IPS-18c (cell line): Measurements from ENCODE around the gene MRS2.
A peak's percentile ranks its signal among the peaks of the same experiment; 100 is the strongest.
"Not testable (repeated sequence)": the region's sequence is repeated elsewhere in the genome, so short reads cannot be mapped to it uniquely, and the experiment has no call there.

Source experiments
- H3K4me3 ChIP-seq: 2 replicates; pipeline ENCODE4 v1.7.0; 2013; ENCODE audit warnings: low read depth, mild to moderate bottlenecking, low read length, moderate library complexity; ENCODE audit not compliant: insufficient read depth
- H3K9me3 ChIP-seq: one replicate; pipeline ENCODE4 v1.6.1; 2013; ENCODE audit warnings: mild to moderate bottlenecking, low read length, moderate library complexity; ENCODE audit not compliant: control insufficient read depth, insufficient read depth

The MRS2 gene, protein sequence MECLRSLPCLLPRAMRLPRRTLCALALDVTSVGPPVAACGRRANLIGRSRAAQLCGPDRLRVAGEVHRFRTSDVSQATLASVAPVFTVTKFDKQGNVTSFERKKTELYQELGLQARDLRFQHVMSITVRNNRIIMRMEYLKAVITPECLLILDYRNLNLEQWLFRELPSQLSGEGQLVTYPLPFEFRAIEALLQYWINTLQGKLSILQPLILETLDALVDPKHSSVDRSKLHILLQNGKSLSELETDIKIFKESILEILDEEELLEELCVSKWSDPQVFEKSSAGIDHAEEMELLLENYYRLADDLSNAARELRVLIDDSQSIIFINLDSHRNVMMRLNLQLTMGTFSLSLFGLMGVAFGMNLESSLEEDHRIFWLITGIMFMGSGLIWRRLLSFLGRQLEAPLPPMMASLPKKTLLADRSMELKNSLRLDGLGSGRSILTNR

DNA sequence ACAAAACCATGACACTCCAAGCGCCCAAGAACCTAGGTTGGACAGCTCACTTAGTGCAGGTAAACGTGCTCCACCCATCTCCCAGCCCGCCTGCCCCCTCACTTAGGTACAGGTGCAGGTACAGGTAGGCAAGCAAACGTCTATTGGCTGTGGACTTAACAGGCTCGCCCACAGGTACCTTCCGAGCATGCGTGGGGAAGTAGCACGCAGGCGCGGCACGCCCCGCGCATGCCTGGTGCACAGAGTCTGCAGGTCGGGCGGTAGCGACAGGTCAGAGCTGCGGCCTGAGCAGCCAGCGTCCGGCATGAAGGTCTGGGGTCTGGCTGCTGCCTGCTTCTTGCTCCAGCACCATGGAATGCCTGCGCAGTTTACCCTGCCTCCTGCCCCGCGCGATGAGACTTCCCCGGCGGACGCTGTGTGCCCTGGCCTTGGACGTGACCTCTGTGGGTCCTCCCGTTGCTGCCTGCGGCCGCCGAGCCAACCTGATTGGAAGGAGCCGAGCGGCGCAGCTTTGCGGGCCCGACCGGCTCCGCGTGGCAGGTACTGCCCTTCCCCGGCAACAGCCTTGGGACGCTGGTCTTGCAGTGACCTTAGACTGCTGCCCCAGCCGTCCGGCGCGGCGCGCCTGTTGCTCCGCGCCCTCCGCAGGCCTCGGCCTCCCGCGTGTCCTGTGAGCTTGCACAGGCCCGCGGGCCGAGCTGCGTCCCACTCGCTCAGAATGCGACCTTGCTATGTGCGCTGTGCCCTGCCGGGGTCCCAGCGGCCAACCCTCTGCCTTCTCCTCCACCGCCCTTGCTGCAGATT is at the start of gene MRS2:
TSS of gene MRS2 (plus strand) at position 240 of the 804 bp plus-strand sequence. CDS start at position 351, 111 bp downstream.
- H3K9me3 ChIP-seq = no peaks in the 10 kb centered on the region
- peak within 1 kb of the TSS; percentile 92 for H3K4me3 ChIP-seq

DNA sequence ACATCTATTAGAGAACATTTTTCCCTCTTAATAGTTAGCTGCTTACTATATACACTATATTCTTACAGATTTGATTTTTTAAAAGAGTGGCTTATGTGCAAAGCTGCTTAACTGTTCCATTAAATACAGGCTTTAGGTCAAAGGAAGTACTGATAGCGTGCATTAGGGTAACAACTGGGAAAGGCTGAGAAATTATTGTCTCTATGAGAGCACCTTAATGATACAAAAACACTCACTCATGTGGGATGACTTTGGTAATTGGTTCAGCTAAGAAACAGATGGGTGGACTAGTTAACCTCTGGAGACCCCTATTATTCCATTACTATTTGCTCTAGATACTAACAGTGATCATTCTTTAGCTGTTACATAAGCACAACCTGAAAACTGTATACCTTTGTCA is 48.9 kb upstream of the MRS2 start:
- no peaks in the 10 kb centered on the region for H3K9me3 ChIP-seq
- H3K4me3 ChIP-seq = no peak overlapping the region

DNA sequence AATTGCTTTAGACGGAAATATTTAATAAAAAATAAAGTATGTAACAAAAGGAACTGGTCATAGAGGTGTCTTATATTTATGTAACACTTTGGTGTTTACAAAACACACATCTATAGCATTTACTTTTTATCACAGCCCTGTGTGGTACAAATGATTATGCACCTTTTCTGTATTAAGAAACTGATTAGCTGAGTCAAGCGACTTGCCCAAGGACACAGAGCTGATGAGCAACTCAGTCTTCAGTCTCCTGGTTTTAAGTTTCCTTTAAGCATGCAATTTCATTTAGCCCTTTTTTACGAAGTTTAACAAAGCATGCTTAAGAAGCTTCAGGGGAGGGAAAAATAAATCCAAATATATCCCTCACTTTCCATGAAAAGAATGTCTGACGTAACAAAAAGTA is 47.3 kb upstream of the MRS2 start:
- H3K4me3 ChIP-seq = no peak overlapping the region

DNA sequence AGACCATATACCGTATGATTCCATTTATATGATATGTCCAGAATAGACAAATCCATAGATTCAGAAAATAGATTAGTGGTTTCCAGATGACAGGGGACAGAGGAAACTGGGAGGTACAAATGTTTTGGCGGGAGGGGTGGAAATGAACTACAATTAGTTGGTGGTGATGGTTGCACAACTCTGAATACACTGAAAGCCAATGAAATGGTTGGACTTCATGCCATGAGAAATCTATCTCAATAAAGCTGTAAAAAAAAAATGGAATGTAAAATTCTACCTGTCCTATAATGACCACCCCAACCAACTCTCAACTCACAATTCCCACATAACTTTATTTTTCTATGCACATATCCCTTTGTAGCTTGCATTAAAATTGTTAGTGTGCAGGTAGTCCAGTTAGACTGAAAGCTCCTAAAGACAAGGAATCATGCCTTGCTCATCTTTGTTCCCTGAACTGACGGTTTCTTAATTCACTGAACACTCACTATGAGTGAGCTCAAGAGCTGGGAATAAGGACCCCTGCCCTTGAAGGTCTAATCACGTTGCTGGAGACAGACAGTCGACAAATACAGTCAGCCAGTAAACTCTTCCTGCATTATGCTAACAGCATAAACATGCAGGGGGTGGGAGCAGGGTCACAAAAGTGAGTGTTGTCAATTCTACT is 46.3 kb upstream of the MRS2 start:
- no peak overlapping the region for H3K4me3 ChIP-seq
- H3K9me3 ChIP-seq = no peaks in the 10 kb centered on the region

More for the DNA sequence above, 47.3 kb upstream of the MRS2 start:
- no peaks in the 10 kb centered on the region for H3K9me3 ChIP-seq

DNA sequence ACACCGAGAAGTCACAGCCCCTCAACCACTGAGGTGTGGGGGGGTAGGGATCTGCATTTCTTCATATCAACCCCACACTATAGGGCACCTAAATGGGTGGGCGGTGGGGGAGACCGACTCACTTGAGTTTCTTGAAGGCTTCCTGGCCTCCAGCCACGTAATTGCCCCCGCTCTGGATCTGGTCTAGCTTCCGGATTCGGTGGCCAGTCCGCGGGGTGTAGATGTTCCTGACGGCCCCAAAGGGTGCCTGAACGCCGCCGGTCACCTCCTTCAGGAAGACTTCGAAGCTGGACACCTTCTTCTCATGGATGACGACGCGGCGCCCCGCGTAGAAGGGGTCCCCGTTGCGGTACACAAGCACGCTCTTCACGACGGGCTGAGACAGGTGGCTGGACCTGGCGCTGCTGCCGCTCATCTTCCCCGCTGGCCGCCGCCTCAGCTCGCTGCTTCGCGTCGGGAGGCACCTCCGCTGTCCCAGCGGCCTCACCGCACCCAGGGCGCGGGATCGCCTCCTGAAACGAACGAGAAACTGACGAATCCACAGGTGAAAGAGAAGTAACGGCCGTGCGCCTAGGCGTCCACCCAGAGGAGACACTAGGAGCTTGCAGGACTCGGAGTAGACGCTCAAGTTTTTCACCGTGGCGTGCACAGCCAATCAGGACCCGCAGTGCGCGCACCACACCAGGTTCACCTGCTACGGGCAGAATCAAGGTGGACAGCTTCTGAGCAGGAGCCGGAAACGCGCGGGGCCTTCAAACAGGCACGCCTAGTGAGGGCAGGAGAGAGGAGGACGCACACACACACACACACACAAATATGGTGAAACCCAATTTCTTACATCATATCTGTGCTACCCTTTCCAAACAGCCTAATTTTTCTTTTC is 45.2 kb upstream of the MRS2 start, which contains the start of gene DCDC2:
TSS of gene DCDC2 (minus strand) at position 724 of the 883 bp plus-strand sequence. CDS start at position 415, 309 bp downstream.
- Histone ChIP-seq H3K4me3 (peak within 1 kb of the TSS; percentile 47), H3K9me3 (no peaks in the 10 kb centered on the region)

DNA sequence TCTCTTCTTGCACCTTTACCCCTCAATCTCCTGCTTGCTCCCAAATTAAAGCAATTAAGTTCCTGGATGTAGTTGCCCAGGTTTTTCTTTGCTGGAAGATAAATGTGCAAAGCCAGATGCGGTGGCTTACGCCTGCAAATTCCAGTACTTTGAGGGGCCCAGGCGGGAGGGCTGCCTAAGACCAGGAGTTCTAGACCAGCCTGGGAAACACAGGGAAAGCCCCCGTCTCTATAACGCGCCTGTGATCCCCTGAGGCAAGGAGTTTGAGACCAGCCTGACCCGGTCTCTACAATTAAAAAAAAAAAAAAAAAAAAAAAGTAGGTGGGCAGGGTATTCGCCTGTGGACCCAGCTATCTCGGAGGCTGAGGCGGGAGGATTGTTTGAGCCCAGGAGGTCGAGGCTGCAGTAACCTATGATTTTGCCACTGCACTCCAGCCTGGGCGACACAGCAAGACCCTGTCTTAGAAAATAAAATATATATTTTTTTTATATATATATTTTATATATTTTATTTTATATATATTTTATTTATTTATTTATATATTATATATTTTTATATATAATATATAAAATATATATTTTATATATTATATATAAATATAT is 44.4 kb upstream of the MRS2 start:
- Histone ChIP-seq H3K4me3 (peak overlapping the region; percentile 47; the same call in 1 of the 2 replicates), H3K9me3 (no peaks in the 10 kb centered on the region)

DNA sequence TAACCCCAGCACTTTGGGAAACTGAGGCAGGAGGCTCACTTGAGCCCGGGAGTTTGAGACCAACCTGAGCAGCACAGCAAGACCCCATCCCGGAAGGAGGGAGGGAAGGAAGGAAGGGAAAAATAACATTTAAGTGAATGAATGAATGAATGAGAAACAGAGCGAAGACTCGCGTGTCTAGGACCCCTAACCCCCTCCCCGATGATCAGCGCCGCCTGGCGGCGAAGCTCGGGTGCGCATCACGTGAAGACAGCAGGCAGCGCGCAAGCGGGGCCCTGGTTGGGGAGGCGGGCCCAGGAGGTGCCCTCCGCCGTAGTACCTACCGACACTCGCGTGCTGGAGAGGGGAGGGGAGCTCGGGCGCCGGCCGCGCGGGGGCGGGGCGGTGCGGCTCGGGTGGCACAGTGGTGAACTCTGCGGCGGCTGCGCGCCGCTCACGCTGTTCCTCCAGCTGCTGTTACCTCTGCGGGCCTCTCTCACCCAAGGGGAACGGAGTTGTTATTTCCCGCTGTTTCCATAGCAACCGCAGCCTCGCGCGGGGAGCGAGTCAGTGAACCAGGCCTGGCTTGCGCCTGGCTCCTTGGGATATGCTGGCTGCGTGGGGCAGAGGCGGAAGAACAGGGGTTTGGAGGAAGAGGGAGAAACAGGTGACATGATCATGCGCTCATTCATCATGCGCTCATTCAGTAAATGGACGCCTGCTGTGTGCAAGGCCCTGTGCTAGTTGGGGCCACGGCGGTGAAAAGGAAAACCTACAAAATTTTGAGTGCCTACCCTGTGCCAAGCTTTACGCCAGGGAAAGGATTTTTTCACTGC is 42.9 kb upstream of the MRS2 start:
- Histone ChIP-seq H3K9me3 (no peaks in the 10 kb centered on the region), H3K4me3 (peak overlapping the region; percentile 65)

DNA sequence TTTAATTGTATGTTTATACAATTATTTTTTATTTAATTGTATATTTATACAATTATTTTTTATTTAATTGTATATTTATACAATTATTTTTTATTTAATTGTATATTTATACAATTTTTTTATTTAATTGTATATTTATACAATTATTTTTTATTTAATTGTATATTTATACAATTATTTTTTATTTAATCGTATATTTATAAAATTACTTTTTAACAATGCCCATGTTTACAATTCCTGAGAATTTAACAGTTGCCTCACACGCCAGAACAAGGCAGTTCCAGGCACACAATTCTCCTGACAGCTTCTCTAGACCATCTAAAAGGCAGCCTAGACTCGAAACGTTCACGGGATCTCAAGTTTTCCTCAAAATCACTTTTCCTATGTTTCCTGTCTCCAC is 40.4 kb upstream of the MRS2 start:
- not testable (repeated sequence) for H3K9me3 ChIP-seq, H3K4me3 ChIP-seq

DNA sequence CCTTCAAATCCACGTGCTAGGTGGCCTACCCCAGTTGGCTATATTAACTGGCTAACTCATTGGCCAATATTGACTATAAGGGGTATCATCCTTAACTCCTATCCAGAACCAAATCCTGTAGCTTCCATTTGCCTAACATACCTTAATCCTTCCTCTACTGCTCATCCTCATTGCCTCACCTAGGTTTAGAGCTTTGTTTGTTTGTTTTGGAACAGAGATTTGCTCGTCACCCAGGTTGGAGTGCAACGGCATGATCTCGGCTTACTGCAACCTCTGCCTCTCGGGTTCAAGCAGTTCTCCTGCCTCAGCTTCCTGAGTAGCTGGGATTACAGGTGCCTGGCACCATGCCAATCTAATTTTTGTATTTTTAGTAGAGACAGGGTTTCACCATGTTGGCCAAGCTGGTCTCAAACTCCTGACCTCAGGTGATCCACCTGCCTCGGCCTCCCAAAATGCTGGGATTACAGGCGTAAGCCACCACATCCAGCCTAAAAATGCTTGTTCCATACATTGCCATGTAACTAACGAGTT is 37.6 kb upstream of the MRS2 start:
- H3K9me3 ChIP-seq, H3K4me3 ChIP-seq: not testable (repeated sequence)

DNA sequence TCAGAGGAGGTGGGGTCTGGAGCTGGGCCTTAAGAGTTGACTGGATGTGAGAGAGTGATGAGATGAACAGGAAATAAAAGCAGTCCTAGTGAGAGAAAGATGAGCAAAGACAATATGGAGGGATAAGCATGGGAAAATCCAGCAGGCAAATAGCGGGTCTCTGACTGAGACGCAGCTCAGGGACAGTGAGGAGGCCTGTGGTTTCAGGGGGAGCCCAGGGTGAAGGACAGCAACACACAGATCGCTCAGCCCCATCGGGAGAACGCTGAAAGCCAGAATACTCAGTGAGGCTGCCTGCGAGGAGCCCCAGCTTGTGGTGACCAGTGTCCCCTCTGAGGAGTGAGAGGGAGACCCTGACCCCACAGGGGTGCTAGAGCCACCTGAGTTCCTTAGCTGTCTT is 28.1 kb upstream of the MRS2 start:
- no peak overlapping the region for H3K4me3 ChIP-seq
- no peaks in the 10 kb centered on the region for H3K9me3 ChIP-seq

DNA sequence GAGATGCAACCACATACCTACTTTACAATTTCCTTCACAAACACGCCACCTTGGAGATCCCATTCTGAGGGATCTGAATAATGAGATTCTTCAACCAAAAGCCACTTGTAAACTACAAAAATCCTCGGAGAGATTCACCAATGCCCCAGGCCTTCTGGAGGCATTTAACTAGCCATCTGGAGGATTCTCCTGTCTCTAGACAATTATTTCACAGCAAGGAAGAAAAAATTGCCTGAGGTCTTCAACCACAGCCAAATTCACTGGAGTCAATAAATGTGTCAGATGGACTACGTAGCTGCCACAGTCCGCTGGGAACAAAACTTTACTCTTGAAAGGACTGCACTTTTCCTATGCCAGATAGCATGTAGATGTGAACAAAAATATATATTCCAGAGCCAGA is 25.9 kb upstream of the MRS2 start:
- H3K4me3 ChIP-seq = no peak overlapping the region

DNA sequence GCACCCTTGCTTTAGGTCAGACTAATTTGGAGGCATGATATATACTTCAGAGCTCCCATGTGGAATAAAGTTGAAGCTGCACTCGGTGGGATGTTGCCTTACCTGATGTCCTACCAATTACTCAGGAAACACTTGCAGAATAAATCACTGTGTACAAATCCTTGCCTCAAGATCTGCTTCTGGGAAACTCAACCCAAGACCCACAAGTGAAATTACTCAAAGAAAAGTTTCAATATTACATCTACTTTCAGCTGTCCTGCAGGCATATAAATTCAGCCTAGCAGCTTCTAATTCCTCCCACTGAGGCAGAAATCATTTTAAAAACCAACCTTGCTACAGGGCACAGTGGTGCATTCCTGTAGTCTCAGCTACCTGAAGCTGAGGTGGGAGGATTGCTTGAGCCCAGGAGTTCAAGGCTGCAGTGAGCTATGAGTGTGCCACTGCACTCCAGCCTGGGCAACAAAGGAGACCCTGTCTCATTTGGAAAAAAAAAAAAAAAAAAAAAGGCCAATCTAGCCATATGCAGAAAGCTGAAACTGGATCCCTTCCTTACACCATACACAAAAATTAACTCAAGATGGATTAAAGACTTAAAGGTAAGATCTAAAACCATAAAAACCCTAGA is 24.2 kb upstream of the MRS2 start:
- H3K9me3 ChIP-seq = no peaks in the 10 kb centered on the region
- H3K4me3 ChIP-seq = no peak overlapping the region

More for the DNA sequence above, 25.9 kb upstream of the MRS2 start:
- no peaks in the 10 kb centered on the region for H3K9me3 ChIP-seq

DNA sequence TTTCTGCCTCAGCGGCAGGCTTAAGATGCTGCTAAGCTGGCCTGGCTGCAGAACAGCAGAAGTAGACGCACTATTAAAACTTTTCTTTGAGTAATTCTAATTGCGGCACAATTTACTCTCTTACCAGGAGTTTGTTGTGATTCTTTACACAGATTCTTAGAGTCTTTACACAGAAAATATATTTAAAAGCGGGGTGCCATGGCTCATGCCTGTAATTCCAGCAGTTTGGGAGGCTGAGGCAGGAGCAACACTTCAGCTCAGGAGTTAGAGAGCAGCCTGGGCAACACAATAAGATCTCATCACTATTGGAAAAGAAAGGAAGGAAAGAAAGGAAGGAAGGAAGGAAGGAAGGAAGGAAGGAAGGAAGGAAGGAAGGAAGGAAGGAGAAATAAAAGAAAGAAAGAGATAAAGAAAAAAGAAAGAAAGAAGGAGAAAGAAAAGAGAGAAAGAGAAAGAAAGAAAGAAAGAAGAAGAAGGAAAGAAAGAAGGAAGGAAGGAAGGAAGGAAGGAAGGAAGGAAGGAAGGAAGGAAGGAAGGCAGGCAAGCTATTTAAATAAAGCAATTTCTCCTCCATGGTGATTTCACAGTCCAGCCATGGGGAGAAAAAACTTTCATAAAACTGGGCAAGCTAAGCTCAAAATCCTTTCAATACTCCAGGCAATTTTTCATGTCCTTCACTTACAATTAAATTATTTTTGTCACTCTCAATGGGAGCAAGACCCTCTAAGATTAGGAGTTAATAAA is 21.1 kb upstream of the MRS2 start:
- Histone ChIP-seq H3K4me3 (no peak overlapping the region), H3K9me3 (no peaks in the 10 kb centered on the region)

DNA sequence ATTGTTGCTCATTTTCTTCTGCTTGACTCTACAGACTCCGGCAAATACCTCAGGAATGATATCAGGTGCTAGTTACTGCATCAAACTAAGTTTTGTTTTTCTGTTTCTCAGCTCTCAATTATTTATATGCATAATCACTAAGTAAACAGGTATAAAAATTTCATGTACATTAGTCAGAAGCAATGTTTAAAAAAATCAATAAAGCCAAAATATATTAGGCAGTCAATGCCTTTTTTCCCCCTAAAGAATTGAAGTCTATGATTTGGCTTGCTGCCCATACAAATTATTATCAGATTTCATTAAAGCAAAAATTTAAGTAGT is 20.6 kb upstream of the MRS2 start:
- Histone ChIP-seq H3K4me3 (no peak overlapping the region), H3K9me3 (no peaks in the 10 kb centered on the region)
